ENCODE results near the gene MYCT1. TPM values are rescaled to one million over a fixed set of nuclear protein-coding genes. Genes with fewer than 3 reads are reported as not detected.

Gene MYCT1, protein sequence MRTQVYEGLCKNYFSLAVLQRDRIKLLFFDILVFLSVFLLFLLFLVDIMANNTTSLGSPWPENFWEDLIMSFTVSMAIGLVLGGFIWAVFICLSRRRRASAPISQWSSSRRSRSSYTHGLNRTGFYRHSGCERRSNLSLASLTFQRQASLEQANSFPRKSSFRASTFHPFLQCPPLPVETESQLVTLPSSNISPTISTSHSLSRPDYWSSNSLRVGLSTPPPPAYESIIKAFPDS
- polyA plus RNA-seq (2011; rRNA removed) = 0.07 and 0.25 TPM in 2 replicates
- polyA minus RNA-seq (2011; rRNA and poly(A)+ RNA removed) = 0.13 TPM in 1 of 2 replicates, not detected in the other

DNA sequence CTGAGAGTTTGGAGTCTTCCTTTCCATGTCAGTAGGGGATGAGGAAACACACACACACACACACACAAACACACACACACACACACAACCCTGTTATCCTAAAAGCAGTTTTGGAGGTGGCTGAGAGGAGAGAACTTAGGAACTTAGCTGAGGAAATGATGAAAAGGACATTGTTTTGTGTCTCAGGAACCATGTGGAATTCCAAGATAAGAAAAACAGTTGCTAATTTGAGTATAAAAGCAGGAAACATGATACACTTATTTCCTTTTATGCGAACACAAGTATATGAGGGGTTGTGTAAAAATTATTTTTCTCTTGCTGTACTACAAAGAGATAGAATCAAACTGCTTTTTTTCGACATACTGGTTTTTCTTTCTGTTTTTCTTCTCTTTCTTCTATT, at the start of gene MYCT1:
Gene MYCT1, plus strand, starts transcription at position 264 of the 400 bp plus-strand sequence. Its CDS starts 6 bp downstream, at position 270.
- Histone ChIP-seq H3K27me3 (ENCODE audit: control insufficient read depth, insufficient read depth, low read length) (no peaks in the 10 kb centered on the region), H3K9me3 (ENCODE audit: control insufficient read depth, insufficient read depth, low read length) (no peaks in the 10 kb centered on the region), H3K4me3 (ENCODE audit: low read depth, low read length) (no peak within 1 kb of the TSS), H3K27ac (ENCODE audit: low read depth, low read length) (no peak within 1 kb of the TSS)
- TF ChIP-seq, protein P1, sequence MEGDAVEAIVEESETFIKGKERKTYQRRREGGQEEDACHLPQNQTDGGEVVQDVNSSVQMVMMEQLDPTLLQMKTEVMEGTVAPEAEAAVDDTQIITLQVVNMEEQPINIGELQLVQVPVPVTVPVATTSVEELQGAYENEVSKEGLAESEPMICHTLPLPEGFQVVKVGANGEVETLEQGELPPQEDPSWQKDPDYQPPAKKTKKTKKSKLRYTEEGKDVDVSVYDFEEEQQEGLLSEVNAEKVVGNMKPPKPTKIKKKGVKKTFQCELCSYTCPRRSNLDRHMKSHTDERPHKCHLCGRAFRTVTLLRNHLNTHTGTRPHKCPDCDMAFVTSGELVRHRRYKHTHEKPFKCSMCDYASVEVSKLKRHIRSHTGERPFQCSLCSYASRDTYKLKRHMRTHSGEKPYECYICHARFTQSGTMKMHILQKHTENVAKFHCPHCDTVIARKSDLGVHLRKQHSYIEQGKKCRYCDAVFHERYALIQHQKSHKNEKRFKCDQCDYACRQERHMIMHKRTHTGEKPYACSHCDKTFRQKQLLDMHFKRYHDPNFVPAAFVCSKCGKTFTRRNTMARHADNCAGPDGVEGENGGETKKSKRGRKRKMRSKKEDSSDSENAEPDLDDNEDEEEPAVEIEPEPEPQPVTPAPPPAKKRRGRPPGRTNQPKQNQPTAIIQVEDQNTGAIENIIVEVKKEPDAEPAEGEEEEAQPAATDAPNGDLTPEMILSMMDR (IDR thresholded peaks at IDR 0.05; ENCODE audit: low read depth, low read length) = no peak
- POLR2A ChIA-PET = interaction anchor here (0.6 kb wide), 1 partner anchor 48 kb away, joined by 3 read pairs; no protein-coding TSS in a partner anchor
- no peak for DNase-seq (ENCODE audit: low read depth, low spot score)
- CTCF ChIA-PET = interaction anchor here (0.6 kb wide), 1 partner anchor 324 kb away, joined by 3 read pairs; no protein-coding TSS in a partner anchor

DNA sequence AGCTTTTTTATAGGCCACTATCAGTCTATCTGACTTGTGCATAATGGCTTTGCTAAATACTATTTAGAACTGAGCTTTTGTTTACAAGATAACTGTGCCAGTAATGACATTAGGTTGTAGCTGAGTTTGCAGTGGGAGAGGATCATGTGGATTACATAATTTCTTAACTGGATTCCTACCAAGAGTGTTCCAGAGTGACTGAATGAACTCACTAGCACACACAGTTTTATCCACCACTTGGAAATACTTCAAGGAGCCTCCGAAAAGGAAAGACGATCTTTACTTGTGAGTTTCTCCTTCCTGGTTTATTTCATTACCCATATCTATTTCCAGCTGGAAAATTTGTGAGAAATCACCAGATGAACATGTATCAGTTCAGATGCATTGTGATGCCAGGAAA, 49.6 kb upstream of the MYCT1 start:
- CTCF ChIA-PET = interaction anchor here (0.6 to 2.2 kb wide), 5 partner anchors 9 to 163 kb away, joined by 4 to 7 read pairs (median 4); no protein-coding TSS in a partner anchor

DNA sequence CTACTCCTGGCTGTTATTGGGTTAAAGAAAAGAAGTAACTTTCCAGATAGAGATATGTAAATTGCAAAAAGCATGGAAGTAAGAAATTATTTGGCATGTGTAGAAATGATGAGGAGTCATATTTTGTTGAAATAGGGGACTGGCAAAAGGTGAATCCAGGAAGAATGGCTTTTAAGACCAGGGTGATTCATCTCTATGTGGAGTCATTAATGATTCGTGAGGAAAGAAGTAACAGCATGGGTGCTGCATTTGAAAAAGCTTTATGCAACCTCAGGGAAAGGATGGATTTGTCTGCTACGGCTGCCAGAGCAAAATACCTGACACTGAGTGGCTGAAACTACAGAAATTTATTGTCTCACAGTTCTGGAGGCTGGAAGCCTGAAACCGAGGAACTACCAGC, 45.7 kb upstream of the MYCT1 start:
- Histone ChIP-seq H3K9me3 (ENCODE audit: control insufficient read depth, insufficient read depth, low read length) (no peaks in the 10 kb centered on the region), H3K27me3 (ENCODE audit: control insufficient read depth, insufficient read depth, low read length) (no peaks in the 10 kb centered on the region), H3K4me3 (ENCODE audit: low read depth, low read length) (no peak overlapping the region), H3K27ac (ENCODE audit: low read depth, low read length) (no peak overlapping the region)
- CTCF ChIA-PET = interaction anchor here (1.4 kb wide), 1 partner anchor 9 kb away, joined by 3 read pairs; no protein-coding TSS in a partner anchor
- TF ChIP-seq, protein P1 (IDR thresholded peaks at IDR 0.05; ENCODE audit: low read depth, low read length) = no peak
- POLR2A ChIA-PET = no interaction called here
- DNase-seq (ENCODE audit: low read depth, low spot score) = no peak

More for the DNA sequence above, 49.6 kb upstream of the MYCT1 start:
- no peaks in the 10 kb centered on the region for H3K9me3 ChIP-seq (ENCODE audit: control insufficient read depth, insufficient read depth, low read length)
- H3K4me3 ChIP-seq (ENCODE audit: low read depth, low read length) = no peak overlapping the region
- H3K27me3 ChIP-seq (ENCODE audit: control insufficient read depth, insufficient read depth, low read length) = no peaks in the 10 kb centered on the region
- no peak overlapping the region for H3K27ac ChIP-seq (ENCODE audit: low read depth, low read length)
- no peak for DNase-seq (ENCODE audit: low read depth, low spot score)
- TF ChIP-seq, protein P1 (IDR thresholded peaks at IDR 0.05; ENCODE audit: low read depth, low read length) = no peak
- POLR2A ChIA-PET = no interaction called here

DNA sequence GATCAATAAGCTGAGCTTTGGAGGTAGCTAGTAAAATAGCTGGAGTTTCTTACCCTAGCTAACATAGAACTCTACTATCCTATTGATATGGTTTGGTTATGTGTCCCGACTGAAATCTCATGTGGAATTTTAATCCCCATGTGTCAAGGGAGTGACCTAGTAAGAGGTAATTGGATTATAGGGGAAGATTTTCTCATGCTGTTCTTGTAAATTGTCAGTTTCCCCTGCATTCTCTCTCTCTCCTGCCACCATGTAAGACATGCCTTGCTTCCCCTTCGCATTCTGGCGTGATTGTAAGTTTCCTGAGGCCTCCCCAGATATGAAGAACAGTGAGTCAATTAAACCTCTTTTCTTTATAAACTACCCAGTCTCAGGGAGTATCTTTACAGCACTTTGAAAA, 35.9 kb upstream of the MYCT1 start:
- ChIA-PET CTCF (no interaction called here), POLR2A (no interaction called here)
- Histone ChIP-seq H3K9me3 (ENCODE audit: control insufficient read depth, insufficient read depth, low read length) (no peaks in the 10 kb centered on the region), H3K27ac (ENCODE audit: low read depth, low read length) (no peak overlapping the region), H3K4me3 (ENCODE audit: low read depth, low read length) (no peak overlapping the region), H3K27me3 (ENCODE audit: control insufficient read depth, insufficient read depth, low read length) (no peaks in the 10 kb centered on the region)
- TF ChIP-seq, protein P1 (IDR thresholded peaks at IDR 0.05; ENCODE audit: low read depth, low read length) = no peak
- no peak for DNase-seq (ENCODE audit: low read depth, low spot score)

DNA sequence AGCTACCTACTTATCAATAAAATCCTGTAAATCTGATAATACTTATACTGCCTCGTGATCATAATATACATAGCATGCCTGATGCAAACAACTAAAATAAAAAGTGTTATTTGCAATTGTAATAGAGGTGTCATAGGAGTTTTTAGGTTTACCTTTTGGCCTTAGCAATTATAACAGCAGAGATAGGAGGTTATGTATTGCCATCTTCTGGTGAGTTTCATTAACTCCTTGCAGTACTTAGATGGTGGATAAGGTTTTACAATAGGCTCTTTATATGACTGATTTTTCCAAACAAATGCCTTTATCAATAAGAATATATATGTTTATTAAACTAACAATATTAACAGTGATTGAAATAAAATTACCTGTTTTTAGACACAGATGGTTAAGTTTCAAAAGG, 27.8 kb upstream of the MYCT1 start:
- no peak for DNase-seq (ENCODE audit: low read depth, low spot score)
- Histone ChIP-seq H3K27ac (ENCODE audit: low read depth, low read length) (no peak overlapping the region), H3K27me3 (ENCODE audit: control insufficient read depth, insufficient read depth, low read length) (no peaks in the 10 kb centered on the region), H3K4me3 (ENCODE audit: low read depth, low read length) (no peak overlapping the region), H3K9me3 (ENCODE audit: control insufficient read depth, insufficient read depth, low read length) (no peaks in the 10 kb centered on the region)
- ChIA-PET CTCF (interaction anchor here (0.6 to 6.8 kb wide), 10 partner anchors 12 to 185 kb away, joined by 3 to 81 read pairs (median 3); no protein-coding TSS in a partner anchor), POLR2A (no interaction called here)
- TF ChIP-seq, protein P1 (IDR thresholded peaks at IDR 0.05; ENCODE audit: low read depth, low read length) = peak; percentile 62

All from AG04450 (cell line).